Heart right ventricle (tissue), 16 donors: ENCODE measurements around the gene ST3GAL4. TPM values are rescaled to one million over a fixed set of nuclear protein-coding genes. Genes with fewer than 3 reads are reported as not detected.

Source experiments
- ATAC-seq, 8 donors: fragments of 200-7000 bp; cut with Tn5 transposase; one replicate each; pipeline ENCODE4 v1.9.1; 2020; ENCODE audit warnings: mild to moderate bottlenecking in 8 of 8, moderate library complexity in 8 of 8, moderate number of reproducible peaks in 1 of 8
- DNase-seq, 2 donors: peaks; one replicate each; pipeline ENCODE4 v3.0.0-alpha.2; 2020
- H3K27ac ChIP-seq, 10 donors: fragments of 200-600 bp; sonication (generic) in 2 of 10; one replicate each; pipeline versions ENCODE4 v1.5.0 to v1.8.0; 2020 to 2022; ENCODE audit warnings: mild to moderate bottlenecking in 3 of 10
- H3K27me3 ChIP-seq, 7 donors: fragments of 200-600 bp; one replicate each; pipeline ENCODE4 v1.8.0; 2021 to 2022; ENCODE audit warnings: mild to moderate bottlenecking in 2 of 7
- H3K36me3 ChIP-seq, 9 donors: fragments of 200-600 bp; sonication (generic) in 1 of 9; one replicate each; pipeline versions ENCODE4 v1.5.0 to v1.8.0; 2020 to 2022; ENCODE audit warnings: mild to moderate bottlenecking in 2 of 9
- H3K4me1 ChIP-seq, 9 donors: fragments of 200-600 bp; sonication (generic) in 1 of 9; one replicate each; pipeline versions ENCODE4 v1.5.0 to v1.8.0; 2020 to 2022; ENCODE audit warnings: mild to moderate bottlenecking in 4 of 9
- H3K4me3 ChIP-seq, 10 donors: fragments of 200-600 bp; sonication (generic) in 2 of 10; one replicate each; pipeline versions ENCODE4 v1.5.0 to v1.8.0; 2020 to 2022; ENCODE audit warnings: mild to moderate bottlenecking in 7 of 10, moderate library complexity in 2 of 10
- H3K9me3 ChIP-seq, 11 donors: fragments of 200-600 bp in 10 of 11; sonication (generic) in 2 of 11; one replicate each; pipeline versions ENCODE4 v1.5.0 to v1.8.0; 2013 to 2022; ENCODE audit warnings: mild to moderate bottlenecking in 2 of 11, control low read depth in 1 of 11, moderate library complexity in 1 of 11
- CTCF ChIP-seq, 9 donors: fragments of 200-600 bp; sonication (generic) in 2 of 9; IDR thresholded peaks; one replicate each; pipeline versions ENCODE4 v1.5.0 to v1.8.0; 2021 to 2022; ENCODE audit warnings: antibody characterized with exemption in 9 of 9, mild to moderate bottlenecking in 5 of 9, moderate library complexity in 1 of 9
- WGBS, 2 donors: extraction: QIAGEN DNeasy Blood & Tissue Kit; methylation state at CpG; one replicate each; pipeline ENCODE4 v1.1.7; 2013; ENCODE audit warnings: inconsistent platforms in 1 of 2; 5-methylcytosine and 5-hydroxymethylcytosine counted together
- intact Hi-C, 10 donors: fragments of 100-400 bp; cut with DNase I; formaldehyde crosslinking; loops; one replicate each; pipeline versions ENCODE4 v1.11.1 to v1.14.2; 2022
- polyA plus RNA-seq, 2 donors: library from polyadenylated mRNA; stranded (reverse); fragments of 200-250 nt; gene quantifications; one replicate each; pipeline ENCODE4 v1.2.3, GENCODE V29; 2013
- total RNA-seq, 10 donors: library from RNA; stranded (reverse); fragmentation: NEBNext Ultra II Directional in 3 of 10; extraction: Animal tissue kit (Norgen Biotek cat#: 25700) in 3 of 10; gene quantifications; one replicate each; pipeline versions ENCODE4 v1.2.1 to v1.2.4, GENCODE V29; 2021 to 2023
- donor health status: Arrhythmogenic right ventricular cardiomyopathy.
- donor health status: ischemic (EF 13 %, LVEDD 7.1; RV severe dilation, severe dysfunction).
- donor health status: healthy with polysubstance abuse.
- donor health status: DM: no; HTN: yes; CAD: no.
- donor health status: DM: no; HTN: no; CAD: no.
- donor health status: ischemic (EF 25% LVEDD 6.9; RV normal size, moderate dysfunction).
- donor health status: ischemic (EF 25% LVEDD 5.7; RV mildly dilated, moderate dysfunction).
- donor health status: healthy.
- donor health status: DM: yes; HTN: yes; CAD: no.
- donor health status: Ischemic cardiomyopathy.
- donor health status: ischemic (EF 35%, LVEDD 5.7; RV mildly dilated, moderate dysfunction).
- donor health status: nonischemic (EF 11% LVEDD 7.7; RV severe dilation, severe dysfunction).
- donor health status: DM: yes; HTN: yes; CAD: no.
- donor health status: PGD.
- donor health status: ischemic (EF 29% LVEDD 5.4; RV normal size, mild dysfunction).
- donor health status: nonischemic (EF 23%, LVEDD 6.1; RV moderate dilation, normal function).

ST3GAL4 gene
- total and polyA plus RNA-seq, 12 donors: 24.8 to 98.2 (median 44.8) TPM

- Histone ChIP-seq H3K9me3 (no peaks in the 10 kb centered on the region), H3K27ac (peak overlapping the region in 1 of 10 donors; percentile 26), H3K36me3 (peaks cover 0 to 41% (median 11%) of the 10 kb centered on the region in 9 donors), H3K27me3 (no peaks in the 10 kb centered on the region), H3K4me1 (peaks cover 0 to 46% (median 29%) of the 10 kb centered on the region in 9 donors), H3K4me3 (no peak overlapping the region)
- DNase-seq (no peak), ATAC-seq (no peak)
- TF ChIP-seq CTCF (IDR thresholded peaks at IDR 0.05): no peak
- 98 to 99% methylated on average over 3 of the region's 3 CpGs for WGBS, 2 donors
- intact Hi-C loops: no loop called here
Observed at GRCh38 chr11:126405374-126405773, 49.9 kb downstream of the ST3GAL4 start.

DNA sequence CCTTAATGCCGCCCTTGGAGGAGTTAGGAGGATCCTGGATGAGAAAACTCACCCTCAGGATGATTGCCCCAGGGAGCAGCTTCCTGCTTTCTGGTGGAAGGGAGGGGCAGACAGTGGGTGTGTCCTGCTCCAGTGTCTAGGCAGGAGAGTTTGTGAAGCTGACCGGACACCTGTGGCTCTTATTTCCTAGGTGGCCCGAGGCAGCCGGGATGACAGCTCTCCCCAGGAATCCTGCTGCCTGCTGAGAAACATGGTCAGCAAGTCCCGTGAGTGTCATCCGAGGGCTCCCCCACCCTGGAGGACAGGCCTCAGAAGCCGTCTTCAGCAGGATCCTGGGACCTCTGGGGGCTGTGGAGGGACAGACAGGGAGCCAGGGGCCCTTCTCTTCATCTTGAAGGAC, 50.4 kb downstream of the ST3GAL4 start:
- intact Hi-C loops: no loop called here
- H3K27ac ChIP-seq: peak overlapping the region in 1 of 10 donors; percentile 26
- H3K4me1 ChIP-seq: peaks cover 0 to 52% (median 32%) of the 10 kb centered on the region in 9 donors
- H3K4me3 ChIP-seq: no peak overlapping the region
- peaks cover 0 to 41% (median 11%) of the 10 kb centered on the region in 9 donors for H3K36me3 ChIP-seq
- TF ChIP-seq CTCF (IDR thresholded peaks at IDR 0.05): no peak
- no peak for DNase-seq
- WGBS, 2 donors: 78 to 90% methylated on average over 7 of the region's 7 CpGs
- H3K9me3 ChIP-seq: no peaks in the 10 kb centered on the region
- H3K27me3 ChIP-seq: no peaks in the 10 kb centered on the region
- no peak for ATAC-seq

DNA sequence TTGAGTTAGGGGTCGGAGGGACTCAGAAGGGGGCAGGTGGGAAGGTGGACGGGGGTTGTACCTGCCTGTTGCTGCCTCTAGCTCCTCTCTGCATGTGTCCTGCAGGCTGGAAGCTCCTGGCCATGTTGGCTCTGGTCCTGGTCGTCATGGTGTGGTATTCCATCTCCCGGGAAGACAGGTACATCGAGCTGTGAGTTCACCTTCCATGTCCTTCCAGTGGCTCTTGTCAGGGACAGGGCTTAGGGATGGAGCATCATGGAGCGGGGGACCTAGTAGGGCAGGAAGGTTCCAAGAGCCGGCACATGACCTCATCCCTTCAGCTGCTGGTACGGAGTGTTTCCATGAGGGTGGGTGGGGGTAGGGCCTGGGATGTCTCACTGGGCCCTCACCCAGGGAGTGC, 50.9 kb downstream of the ST3GAL4 start:
- Histone ChIP-seq H3K36me3 (peaks cover 0 to 41% (median 11%) of the 10 kb centered on the region in 9 donors), H3K9me3 (no peaks in the 10 kb centered on the region), H3K4me1 (peaks cover 0 to 56% (median 36%) of the 10 kb centered on the region in 9 donors), H3K27ac (peak overlapping the region in 1 of 10 donors; percentile 26), H3K27me3 (no peaks in the 10 kb centered on the region), H3K4me3 (no peak overlapping the region)
- DNase-seq (no peak), ATAC-seq (peak in 1 of 8 donors; percentile 29)
- WGBS, 2 donors: 77 to 83% methylated on average over 8 of the region's 8 CpGs
- intact Hi-C loops: no loop called here
- TF ChIP-seq CTCF (IDR thresholded peaks at IDR 0.05): no peak

DNA sequence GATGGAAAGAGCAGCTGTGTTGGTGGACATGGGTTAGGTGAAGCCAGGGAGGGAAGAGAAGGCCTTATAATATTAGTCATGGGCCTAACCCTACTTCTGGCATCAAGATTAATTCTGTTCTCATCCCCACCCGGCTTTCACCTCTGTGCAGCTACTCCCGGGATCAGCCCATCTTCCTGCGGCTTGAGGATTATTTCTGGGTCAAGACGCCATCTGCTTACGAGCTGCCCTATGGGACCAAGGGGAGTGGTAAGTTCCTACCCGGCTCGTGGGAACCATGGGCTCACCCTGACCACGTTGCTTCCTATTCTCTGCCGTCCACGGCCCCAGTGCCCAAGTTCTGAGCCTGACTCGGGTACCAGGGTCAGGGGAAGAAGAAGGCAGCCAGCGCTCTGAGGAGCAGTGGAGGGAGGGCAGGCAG, 51.6 kb downstream of the ST3GAL4 start:
- ATAC-seq (no peak), DNase-seq (no peak)
- intact Hi-C loops: no loop called here
- WGBS, 2 donors: 80 to 81% methylated on average over 12 of the region's 12 CpGs
- Histone ChIP-seq H3K27me3 (no peaks in the 10 kb centered on the region), H3K9me3 (no peaks in the 10 kb centered on the region), H3K4me3 (no peak overlapping the region), H3K36me3 (peaks cover 0 to 43% (median 11%) of the 10 kb centered on the region in 9 donors), H3K4me1 (peaks cover 0 to 64% (median 42%) of the 10 kb centered on the region in 9 donors), H3K27ac (peak overlapping the region in 2 of 10 donors; percentile 9 to 26)
- TF ChIP-seq CTCF (IDR thresholded peaks at IDR 0.05): no peak
